Measurements from ENCODE around the gene PCNX2.
"Not testable (repeated sequence)": the region's sequence is repeated elsewhere in the genome, so short reads cannot be mapped to it uniquely, and the experiment has no call there.

PCNX2 gene

DNA sequence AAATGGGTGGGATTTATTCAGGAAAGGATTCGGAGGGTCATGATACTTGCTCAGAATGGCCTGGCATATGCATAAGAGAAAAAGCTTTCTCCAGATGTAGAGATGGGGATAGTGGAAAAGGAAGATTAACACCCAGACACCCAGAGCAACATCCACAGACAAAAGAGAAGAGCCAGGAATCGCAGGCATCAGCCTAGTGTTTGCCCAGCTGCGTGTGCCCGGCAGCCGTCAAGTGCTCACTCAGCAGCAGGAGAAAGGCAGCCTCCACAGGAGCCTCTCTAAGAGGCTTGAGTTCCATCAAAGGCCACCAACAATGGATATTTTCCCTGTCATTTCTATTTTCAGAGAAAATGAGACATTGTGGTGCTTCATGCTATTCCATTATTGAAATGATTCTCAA, 290.4 kb downstream of the PCNX2 start:
- peak; percentile 22 for DNase-seq

DNA sequence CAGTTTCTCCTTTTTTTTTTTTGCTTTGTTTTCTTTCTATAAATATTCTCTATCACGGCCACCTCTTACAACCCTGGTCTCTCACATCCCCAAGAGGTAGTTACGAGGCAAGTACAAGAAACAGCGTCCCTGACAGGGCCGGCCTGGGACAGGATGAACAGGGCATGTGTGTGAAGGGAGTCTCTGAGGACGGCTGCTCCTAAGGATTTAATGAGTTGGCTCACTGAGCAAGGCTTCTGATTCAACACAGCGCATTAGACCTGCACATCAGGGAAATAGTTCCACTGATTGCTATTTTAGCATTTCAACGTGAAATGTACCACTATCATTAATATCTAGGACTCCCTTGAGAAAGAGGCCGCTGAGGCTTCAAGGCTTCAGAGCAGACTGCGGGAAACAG, 291.1 kb downstream of the PCNX2 start:
- DNase-seq: no peak

GRCh38 chr1:233003638-233004037, 291.9 kb downstream of the PCNX2 start:
- not testable (repeated sequence) for DNase-seq

DNA sequence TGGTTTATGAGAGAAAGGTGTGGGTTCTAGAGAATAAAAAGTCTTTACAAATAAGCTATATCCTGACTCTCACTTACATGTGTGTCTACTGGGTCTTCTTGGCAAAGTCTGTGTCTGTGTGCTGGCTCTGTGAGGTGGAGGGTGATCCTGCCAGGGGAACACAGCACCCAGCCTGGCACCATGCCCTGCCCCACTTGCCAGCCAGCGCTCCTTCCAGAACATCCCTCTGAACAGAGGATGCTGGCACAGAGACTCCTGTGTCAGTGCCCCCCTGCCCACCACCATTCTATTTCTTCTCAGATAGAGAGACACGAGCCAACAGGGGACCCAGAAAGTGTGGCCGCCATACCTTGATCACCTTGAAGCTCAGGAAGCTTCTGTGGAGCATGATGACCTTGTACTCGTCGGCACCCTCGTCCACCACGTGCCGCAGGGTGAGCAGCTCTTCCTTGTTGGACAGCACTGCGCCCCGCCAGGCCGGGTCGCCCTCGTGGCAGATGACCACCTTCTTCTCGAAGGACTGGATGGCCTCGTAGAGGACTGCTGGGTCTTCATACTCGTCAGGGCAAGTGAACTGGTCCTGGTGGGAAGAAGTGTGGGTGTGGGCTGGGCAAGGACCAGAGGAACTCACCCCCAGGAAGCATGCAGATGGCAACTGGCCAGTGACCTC, 295.4 kb downstream of the PCNX2 start:
- DNase-seq: no peak

DNA sequence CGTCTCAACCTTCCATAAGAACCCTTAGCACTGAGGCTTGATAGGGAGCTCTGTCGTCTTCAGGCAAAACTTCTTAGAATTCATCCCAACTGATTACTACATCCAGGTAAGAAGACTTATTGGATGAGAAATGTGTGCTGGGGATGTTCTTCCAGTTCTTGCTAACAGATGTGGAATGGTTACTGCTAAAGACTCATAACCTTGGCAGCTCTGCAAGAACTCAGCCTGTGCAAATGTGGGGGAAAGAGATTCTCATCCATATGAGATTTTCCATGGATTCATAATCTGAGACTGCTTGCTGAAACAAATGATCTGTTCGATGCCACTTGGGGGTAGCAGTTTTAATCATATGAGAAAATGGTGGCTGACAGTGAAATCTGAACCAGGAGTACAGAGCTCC, 296.9 kb downstream of the PCNX2 start:
- DNase-seq: no peak

GRCh38 chr1:232998138-232998537, 297.4 kb downstream of the PCNX2 start:
- DNase-seq: no peak

- no peak for DNase-seq
Measured at GRCh38 chr1:232996143-232996542, 299.4 kb downstream of the PCNX2 start.

DNA sequence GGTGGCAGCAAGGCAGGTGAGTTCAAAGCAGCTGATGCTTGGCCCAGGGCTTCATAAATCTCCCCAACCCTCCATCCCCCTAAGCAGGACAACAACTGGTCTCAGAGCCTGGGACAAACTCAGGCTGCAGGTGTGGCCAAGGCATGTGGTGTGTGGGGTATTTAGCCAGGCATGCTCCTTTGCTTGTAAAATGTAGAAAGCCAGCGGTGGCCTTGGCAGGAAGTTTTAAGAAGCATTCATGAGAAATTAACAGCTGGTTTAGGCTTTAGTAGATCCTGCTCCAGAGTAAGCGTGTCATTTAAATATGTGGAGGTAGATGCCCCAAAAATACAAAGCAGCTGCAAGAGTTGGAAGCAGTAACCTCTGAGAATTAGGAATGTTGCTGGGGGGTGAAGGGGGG, 300.3 kb downstream of the PCNX2 start:
- DNase-seq: no peak

- no peak for DNase-seq
Measured at GRCh38 chr1:232993555-232993954, 302.0 kb downstream of the PCNX2 start.

DNA sequence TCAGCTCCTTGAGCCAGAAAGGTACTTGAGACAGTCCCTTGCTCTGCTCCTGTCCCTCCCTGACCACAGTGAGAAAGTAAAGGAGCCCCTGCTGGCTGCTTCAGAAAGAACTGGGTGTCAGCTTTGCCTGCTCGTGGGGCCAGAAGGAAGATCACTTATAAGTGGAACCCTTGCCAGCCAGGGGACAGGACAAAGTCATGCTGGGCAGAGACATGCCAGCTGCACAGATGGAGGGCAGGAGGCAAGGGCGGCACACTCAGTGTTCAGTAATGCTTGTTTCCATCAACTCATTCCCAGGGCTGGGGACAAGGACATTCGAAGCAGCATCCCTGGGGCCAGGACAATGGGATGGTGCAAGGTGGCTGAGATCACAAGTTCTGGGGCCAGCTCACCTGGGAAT, 303.3 kb downstream of the PCNX2 start:
- no peak for DNase-seq

GRCh38 chr1:232991238-232991637, 304.3 kb downstream of the PCNX2 start:
- no peak for DNase-seq

- DNase-seq: no peak
Measured at GRCh38 chr1:232990176-232991128, 305.1 kb downstream of the PCNX2 start.

GRCh38 chr1:232988572-232989040, 306.9 kb downstream of the PCNX2 start:
- DNase-seq: no peak

DNA sequence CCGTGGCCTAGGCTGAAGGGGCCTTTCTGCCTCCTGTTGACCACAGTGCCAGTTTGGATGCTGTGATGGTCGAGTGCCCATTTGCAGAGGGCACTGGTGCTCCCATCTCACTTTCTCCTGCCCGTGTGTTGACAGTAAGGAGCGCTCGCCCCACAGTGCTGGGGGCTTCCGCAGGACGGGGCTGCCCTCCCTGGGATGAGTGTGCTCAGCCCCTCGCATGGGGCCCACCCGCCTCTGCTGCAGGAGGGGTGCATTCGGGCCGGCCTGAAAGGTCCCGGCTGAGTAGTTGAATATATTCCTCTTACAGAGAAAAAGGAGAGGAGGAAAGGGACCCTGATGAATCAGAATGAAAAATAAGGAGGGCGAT, 307.8 kb downstream of the PCNX2 start:
- DNase-seq: no peak

DNA sequence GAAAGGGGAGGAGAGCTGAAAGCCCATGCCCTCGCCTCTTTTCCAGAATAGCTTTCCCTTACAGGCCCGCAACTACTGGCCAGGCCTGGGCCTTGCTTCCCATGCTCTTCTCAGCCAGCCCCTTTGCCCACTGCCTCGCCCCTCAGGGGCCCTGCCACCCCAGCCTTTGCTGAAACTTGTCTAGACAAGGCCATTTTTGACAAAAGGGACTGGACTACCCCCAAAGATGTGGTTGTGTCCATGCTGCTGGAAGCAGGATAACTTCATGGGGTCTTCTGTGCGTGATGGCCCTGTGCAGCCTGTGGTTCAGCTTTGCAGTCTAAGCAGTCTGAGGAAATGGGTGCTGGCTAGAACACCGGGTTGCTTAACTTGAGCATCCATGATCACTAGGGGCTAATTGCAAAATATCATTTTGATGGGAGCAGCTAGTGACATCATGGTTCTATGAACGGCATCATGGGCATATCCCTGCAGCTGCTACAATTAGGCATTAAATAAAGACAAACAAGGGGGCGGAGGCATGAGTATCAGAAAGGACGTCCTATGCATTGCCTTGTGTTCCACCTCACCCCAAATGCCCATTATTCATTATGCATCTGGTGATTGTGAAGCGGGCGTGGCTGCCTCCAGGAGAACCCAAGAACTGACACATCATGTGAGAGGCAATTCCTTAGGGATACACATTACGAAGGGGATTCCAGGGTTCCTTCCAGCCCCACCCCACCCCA, 308.3 kb downstream of the PCNX2 start:
- no peak for DNase-seq

- DNase-seq: no peak
Measured at GRCh38 chr1:232986527-232986922, 309.0 kb downstream of the PCNX2 start.

GRCh38 chr1:232985882-232986526, 309.5 kb downstream of the PCNX2 start:
- DNase-seq: no peak

- DNase-seq: no peak
Measured at GRCh38 chr1:232984577-232985425, 310.7 kb downstream of the PCNX2 start.

DNA sequence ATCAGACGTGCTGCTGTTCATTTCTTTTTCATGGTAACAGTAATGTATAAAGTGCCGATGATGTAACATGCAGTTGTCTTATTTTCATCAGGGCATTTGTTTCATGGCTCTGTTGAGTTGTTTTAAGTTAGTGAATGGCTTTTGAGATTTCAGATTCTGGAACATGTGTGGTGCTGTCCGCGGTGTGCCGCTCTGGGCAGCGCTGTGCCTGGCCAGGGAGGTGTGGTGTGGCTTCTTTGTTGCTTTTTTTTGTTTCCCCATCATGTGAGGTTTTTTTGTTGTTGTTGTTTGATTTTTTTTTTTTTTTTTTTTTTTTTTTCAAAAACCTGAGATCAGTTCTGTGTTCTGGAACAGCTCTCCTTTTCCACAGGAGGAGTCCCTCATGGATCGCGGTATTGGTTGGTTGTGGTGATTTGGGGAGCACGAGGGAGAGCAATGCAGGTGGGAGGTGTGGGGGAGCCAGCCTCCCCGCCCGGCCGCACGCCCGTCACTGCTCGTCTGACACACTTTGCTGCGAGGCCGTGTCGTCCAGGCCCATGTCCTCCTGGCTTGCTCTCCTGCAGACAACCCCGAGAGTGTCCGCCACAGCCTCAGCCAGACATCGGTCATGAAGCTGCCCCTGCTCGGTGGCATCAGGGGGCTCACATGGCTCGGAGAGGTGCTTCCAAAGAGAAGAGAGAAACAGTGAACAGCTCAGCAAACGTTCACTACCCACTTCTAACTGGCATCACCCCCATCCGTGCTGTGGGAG, 311.5 kb downstream of the PCNX2 start:
- no peak for DNase-seq

GRCh38 chr1:232983375-232983774, 312.1 kb downstream of the PCNX2 start:
- no peak for DNase-seq

- no peak for DNase-seq
Measured at GRCh38 chr1:232982238-232982944, 313.1 kb downstream of the PCNX2 start.
